ENCODE measurements around the gene FRMD4B. TPM values are rescaled to one million over a fixed set of nuclear protein-coding genes. Genes with fewer than 3 reads are reported as not detected.
"Not testable (repeated sequence)": the region's sequence is repeated elsewhere in the genome, so short reads cannot be mapped to it uniquely, and the experiment has no call there.

Gene FRMD4B
- total RNA-seq, 1 donor from 2014 or later: 16.1 TPM

GRCh38 chr3:69271098-69271497 is 114.8 kb downstream of the FRMD4B start:
- Histone ChIP-seq H3K36me3 (no peaks in the 10 kb centered on the region), H3K4me1 (no peaks in the 10 kb centered on the region), H3K9me3 (replicated peaks) (no peaks in the 10 kb centered on the region), H3K4me3 (no peak overlapping the region), H3K27ac (replicated peaks) (no peak overlapping the region), H3K27me3 (ENCODE audit: low read depth) (no peaks in the 10 kb centered on the region)
- no peak for DNase-seq
- intact Hi-C loops (cut with micrococcal nuclease): no loop called here
- TF ChIP-seq CTCF (IDR thresholded peaks at IDR 0.05; ENCODE audit: borderline replicate concordance): no peak

GRCh38 chr3:69266585-69266984 is 119.3 kb downstream of the FRMD4B start:
- no peaks in the 10 kb centered on the region for H3K36me3 ChIP-seq
- H3K27ac ChIP-seq (replicated peaks): no peak overlapping the region
- H3K27me3 ChIP-seq (ENCODE audit: low read depth): no peaks in the 10 kb centered on the region
- no peaks in the 10 kb centered on the region for H3K4me1 ChIP-seq
- no peaks in the 10 kb centered on the region for H3K9me3 ChIP-seq (replicated peaks)
- TF ChIP-seq CTCF (IDR thresholded peaks at IDR 0.05; ENCODE audit: borderline replicate concordance): no peak
- DNase-seq: no peak
- intact Hi-C loops (cut with micrococcal nuclease): no loop called here
- no peak overlapping the region for H3K4me3 ChIP-seq

- intact Hi-C loops (cut with micrococcal nuclease); H3K4me1 ChIP-seq; H3K4me3 ChIP-seq; H3K27ac ChIP-seq (replicated peaks); H3K9me3 ChIP-seq (replicated peaks); H3K36me3 ChIP-seq; DNase-seq; H3K27me3 ChIP-seq (ENCODE audit: low read depth): not testable (repeated sequence)
These were observed 119.8 kb downstream of the FRMD4B start for GRCh38 chr3:69266071-69266470.

GRCh38 chr3:69260843-69261405 is 125.0 kb downstream of the FRMD4B start:
- DNase-seq; H3K4me1 ChIP-seq; H3K9me3 ChIP-seq (replicated peaks); H3K27me3 ChIP-seq (ENCODE audit: low read depth); H3K4me3 ChIP-seq; H3K36me3 ChIP-seq; intact Hi-C loops (cut with micrococcal nuclease); H3K27ac ChIP-seq (replicated peaks): not testable (repeated sequence)

- no peak overlapping the region for H3K4me3 ChIP-seq
- H3K4me1 ChIP-seq: no peaks in the 10 kb centered on the region
- intact Hi-C loops (cut with micrococcal nuclease): no loop called here
- H3K36me3 ChIP-seq: no peaks in the 10 kb centered on the region
- no peak for TF ChIP-seq CTCF (IDR thresholded peaks at IDR 0.05; ENCODE audit: borderline replicate concordance)
- no peaks in the 10 kb centered on the region for H3K27me3 ChIP-seq (ENCODE audit: low read depth)
- DNase-seq: no peak
- no peak overlapping the region for H3K27ac ChIP-seq (replicated peaks)
- no peaks in the 10 kb centered on the region for H3K9me3 ChIP-seq (replicated peaks)
These were observed 125.6 kb downstream of the FRMD4B start for GRCh38 chr3:69260216-69260787.

- no peaks in the 10 kb centered on the region for H3K9me3 ChIP-seq (replicated peaks)
- intact Hi-C loops (cut with micrococcal nuclease): no loop called here
- TF ChIP-seq CTCF (IDR thresholded peaks at IDR 0.05; ENCODE audit: borderline replicate concordance): no peak
- no peaks in the 10 kb centered on the region for H3K4me1 ChIP-seq
- H3K36me3 ChIP-seq: no peaks in the 10 kb centered on the region
- H3K4me3 ChIP-seq: no peak overlapping the region
- H3K27ac ChIP-seq (replicated peaks): no peak overlapping the region
- H3K27me3 ChIP-seq (ENCODE audit: low read depth): no peaks in the 10 kb centered on the region
- no peak for DNase-seq
These were observed 126.8 kb downstream of the FRMD4B start for GRCh38 chr3:69259125-69259524.
